Muscle layer of colon (tissue), 2 donors: ENCODE data around the gene PTPRQ.
"Not testable (repeated sequence)": the region's sequence is repeated elsewhere in the genome, so short reads cannot be mapped to it uniquely, and the experiment has no call there.

Experiments used
- H3K27ac ChIP-seq: one replicate; pipeline ENCODE4 v1.7.0; 2013; ENCODE audit warnings: low read depth, mild to moderate bottlenecking, low read length, moderate library complexity
- H3K27me3 ChIP-seq, 2 donors: one replicate each; pipeline ENCODE4 v1.7.0; 2013; ENCODE audit warnings: low read length in 2 of 2, mild to moderate bottlenecking in 2 of 2; ENCODE audit not compliant: insufficient read depth in 2 of 2, control insufficient read depth in 1 of 2
- H3K36me3 ChIP-seq: one replicate; pipeline ENCODE4 v1.7.0; 2013; ENCODE audit warnings: mild to moderate bottlenecking, low read length; ENCODE audit not compliant: insufficient read depth
- H3K4me1 ChIP-seq: one replicate; pipeline ENCODE4 v1.7.0; 2013; ENCODE audit warnings: mild to moderate bottlenecking, low read length; ENCODE audit not compliant: insufficient read depth
- H3K4me3 ChIP-seq, 2 donors: one replicate each; pipeline ENCODE4 v1.7.0; 2013; ENCODE audit warnings: low read length in 2 of 2, low read depth in 1 of 2, mild to moderate bottlenecking in 1 of 2, moderate library complexity in 1 of 2
- H3K9ac ChIP-seq: one replicate; pipeline ENCODE4 v1.7.0; 2013; ENCODE audit warnings: low read length
- H3K9me3 ChIP-seq: one replicate; pipeline ENCODE4 v1.7.0; 2013; ENCODE audit warnings: mild to moderate bottlenecking, low read length
- donor health status: abdominal sarcoma.
- donor health status: Adenocarcinoma of cecum.

The PTPRQ gene

DNA sequence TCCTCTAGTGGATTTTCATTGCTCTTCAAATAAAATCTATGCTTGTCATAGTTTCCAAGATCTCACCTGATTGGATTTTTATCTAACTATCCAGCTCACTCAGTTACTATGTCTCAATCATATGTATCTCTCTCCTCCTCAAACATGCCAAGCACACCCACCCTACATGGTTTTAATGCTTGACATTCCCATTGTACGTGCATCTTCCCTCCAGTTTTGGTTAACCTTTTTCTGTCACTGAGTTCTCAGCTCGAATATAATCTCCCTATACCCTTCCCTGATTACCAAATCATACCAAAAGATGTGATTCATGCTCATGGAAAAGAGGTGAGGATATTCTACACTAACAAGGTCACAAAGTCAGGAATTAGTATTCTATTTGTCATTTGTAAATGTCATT is 12.0 kb upstream of the PTPRQ start:
- Histone ChIP-seq H3K27me3 (no peaks in the 10 kb centered on the region), H3K4me3 (no peak overlapping the region), H3K9ac (no peak overlapping the region), H3K36me3 (no peaks in the 10 kb centered on the region), H3K9me3 (no peaks in the 10 kb centered on the region), H3K27ac (no peak overlapping the region), H3K4me1 (no peaks in the 10 kb centered on the region)

DNA sequence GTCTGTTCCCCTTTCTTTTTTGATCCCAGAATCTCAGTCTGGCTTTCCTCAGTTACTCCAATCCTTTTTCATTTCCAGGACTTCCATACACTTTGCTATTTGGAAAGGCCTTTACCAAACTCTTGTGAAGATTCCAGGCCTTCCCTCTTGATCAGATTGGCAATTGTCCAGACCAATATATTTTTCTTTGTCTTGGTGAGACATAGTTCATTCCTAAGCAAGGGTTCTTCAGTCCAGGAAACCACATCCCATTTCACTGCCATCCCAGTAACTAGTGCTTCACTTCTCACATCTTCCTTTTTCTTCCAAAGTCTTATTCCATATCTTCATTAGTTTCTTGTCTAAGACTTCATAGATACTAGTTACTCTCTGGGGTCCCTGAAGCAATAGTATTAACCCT is 2.1 kb upstream of the PTPRQ start:
- H3K4me3 ChIP-seq = no peak overlapping the region
- no peak overlapping the region for H3K9ac ChIP-seq
- H3K27me3 ChIP-seq = no peaks in the 10 kb centered on the region
- H3K27ac ChIP-seq = no peak overlapping the region
- no peaks in the 10 kb centered on the region for H3K36me3 ChIP-seq
- no peaks in the 10 kb centered on the region for H3K9me3 ChIP-seq
- H3K4me1 ChIP-seq = peaks cover 4% of the 10 kb centered on the region

DNA sequence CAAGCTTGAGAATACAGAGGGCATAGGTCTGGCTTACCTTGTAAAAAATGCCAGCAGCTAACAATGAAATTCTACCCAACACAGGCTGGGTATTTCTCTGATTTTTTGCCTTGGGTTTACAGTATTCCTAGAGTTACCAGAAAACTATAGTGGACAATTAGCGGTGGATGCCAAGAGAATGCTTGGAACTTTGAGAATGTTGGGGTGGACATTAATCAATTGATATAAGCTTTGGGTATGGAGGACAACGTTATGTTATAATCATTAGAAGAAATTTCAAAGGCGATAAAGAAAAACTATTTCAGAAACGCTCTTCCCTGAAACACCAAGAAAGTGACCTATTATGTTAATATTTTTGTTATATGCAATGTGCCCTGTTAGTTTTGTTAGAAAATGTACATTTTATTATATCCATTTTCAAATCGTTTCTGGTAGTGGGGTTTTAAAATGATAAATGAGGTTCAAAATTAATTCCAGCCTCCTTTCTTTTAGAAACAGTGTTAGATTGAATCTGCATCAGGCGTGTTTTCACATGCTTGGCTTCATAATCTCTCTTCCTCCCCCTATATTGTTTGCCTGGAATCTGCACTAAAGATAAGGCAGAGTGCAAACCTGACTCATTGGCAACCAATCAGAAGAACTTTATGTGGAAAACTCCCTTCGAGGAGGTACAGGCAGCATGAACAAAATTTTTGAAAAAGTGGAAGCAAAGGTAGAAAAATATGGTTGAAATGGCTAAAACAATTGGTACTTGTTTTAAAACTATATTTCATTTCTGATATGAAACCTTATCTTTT is 1.4 kb upstream of the PTPRQ start:
- Histone ChIP-seq H3K4me1 (peaks cover 4% of the 10 kb centered on the region), H3K4me3 (no peak overlapping the region), H3K27me3 (no peaks in the 10 kb centered on the region), H3K36me3 (no peaks in the 10 kb centered on the region), H3K9ac (no peak overlapping the region), H3K27ac (no peak overlapping the region), H3K9me3 (no peaks in the 10 kb centered on the region)

DNA sequence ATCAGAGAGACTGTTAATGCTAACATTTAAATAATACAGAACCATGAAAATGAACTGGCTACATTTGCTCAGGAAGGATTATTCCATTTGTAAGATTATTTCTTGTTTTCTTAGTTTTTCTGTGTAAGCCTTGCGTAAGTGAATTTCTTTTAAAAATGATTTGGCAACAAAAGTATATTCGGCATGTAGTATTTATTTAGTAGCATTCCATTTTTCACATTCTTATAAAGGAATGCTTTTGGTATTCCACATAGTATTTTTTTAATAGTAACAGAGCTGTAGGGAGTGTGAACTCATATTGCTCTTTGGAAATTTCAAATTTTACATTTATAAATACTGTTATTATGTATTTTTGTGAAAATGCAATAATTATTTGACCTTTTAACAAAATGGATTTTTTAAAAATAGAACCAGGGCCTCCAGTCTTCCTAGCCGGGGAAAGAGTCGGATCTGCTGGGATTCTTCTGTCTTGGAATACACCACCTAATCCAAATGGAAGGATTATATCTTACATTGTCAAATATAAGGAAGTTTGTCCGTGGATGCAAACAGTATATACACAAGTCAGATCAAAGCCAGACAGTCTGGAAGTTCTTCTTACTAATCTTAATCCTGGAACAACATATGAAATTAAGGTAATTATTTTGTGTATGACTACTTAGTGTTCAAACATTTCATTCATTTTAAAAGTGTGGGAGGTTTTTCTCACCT is 1.2 kb downstream of the PTPRQ start:
- H3K9ac ChIP-seq = no peak overlapping the region

DNA sequence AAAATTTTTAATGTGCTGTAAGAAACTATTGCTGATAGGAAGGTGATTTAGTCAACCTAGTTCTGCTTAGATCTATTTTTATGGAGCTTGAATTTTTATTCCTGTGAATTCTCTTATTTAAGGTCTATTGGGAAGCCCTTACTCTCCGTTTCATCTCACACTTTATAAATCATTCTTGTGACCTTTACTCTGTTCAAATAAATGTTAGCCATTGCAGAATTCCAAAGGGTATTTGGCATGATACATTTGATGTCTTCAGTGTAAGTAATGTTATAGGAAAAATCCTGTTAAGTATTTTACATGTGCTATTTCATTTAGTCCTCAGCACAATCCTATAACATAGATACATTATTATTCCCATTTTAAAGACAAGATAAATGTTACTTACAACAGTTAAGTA is 12.5 kb downstream of the PTPRQ start:
- H3K9ac ChIP-seq = no peak overlapping the region
- no peaks in the 10 kb centered on the region for H3K4me1 ChIP-seq
- no peaks in the 10 kb centered on the region for H3K9me3 ChIP-seq
- no peak overlapping the region for H3K4me3 ChIP-seq
- H3K36me3 ChIP-seq = no peaks in the 10 kb centered on the region
- no peaks in the 10 kb centered on the region for H3K27me3 ChIP-seq
- H3K27ac ChIP-seq = no peak overlapping the region

More for the DNA sequence above, 1.2 kb downstream of the PTPRQ start:
- no peaks in the 10 kb centered on the region for H3K27me3 ChIP-seq
- H3K36me3 ChIP-seq = no peaks in the 10 kb centered on the region
- no peak overlapping the region for H3K27ac ChIP-seq
- H3K9me3 ChIP-seq = no peaks in the 10 kb centered on the region
- H3K4me3 ChIP-seq = no peak overlapping the region
- peaks cover 4% of the 10 kb centered on the region for H3K4me1 ChIP-seq

DNA sequence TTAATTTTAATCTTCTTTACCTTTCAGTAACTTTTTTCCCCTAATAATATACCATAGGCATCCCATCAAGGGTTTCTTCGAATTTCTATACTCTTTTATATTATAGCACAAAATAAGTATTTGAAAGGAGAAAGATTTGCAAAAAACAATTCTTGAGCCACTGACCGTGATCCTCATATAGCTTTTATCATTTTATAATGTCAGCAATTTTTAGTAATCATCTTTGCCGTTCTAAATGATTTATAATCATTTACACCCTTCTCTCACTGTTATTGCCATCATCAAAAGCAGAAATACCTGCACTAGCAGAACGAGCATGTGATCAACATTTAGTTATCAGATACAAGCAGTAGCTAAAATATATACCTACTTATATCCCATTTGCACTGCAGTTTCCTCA is 16.9 kb downstream of the PTPRQ start:
- no peaks in the 10 kb centered on the region for H3K36me3 ChIP-seq
- no peaks in the 10 kb centered on the region for H3K9me3 ChIP-seq
- H3K4me3 ChIP-seq = no peak overlapping the region
- H3K9ac ChIP-seq = no peak overlapping the region
- H3K27ac ChIP-seq = no peak overlapping the region
- no peaks in the 10 kb centered on the region for H3K27me3 ChIP-seq
- no peaks in the 10 kb centered on the region for H3K4me1 ChIP-seq

DNA sequence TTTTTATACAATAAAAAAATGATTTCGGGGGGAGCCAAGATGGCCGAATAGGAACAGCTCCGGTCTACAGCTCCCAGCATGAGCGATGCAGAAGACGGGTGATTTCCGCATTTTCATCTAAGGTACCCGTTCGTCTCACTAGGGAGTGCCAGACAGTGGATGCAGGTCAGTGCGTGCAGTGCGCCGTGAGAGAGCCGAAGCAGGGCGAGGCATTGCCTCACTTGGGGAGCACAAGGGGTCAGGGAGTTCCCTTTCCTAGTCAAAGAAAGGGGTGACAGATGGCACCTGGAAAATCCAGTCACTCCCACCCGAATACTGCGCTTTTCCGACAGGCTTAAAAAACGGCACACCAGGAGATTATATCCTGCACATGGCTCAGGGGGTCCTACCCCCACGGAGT is 17.8 kb downstream of the PTPRQ start:
- H3K36me3 ChIP-seq, H3K27ac ChIP-seq, H3K27me3 ChIP-seq, H3K4me1 ChIP-seq, H3K9me3 ChIP-seq, H3K9ac ChIP-seq, H3K4me3 ChIP-seq: not testable (repeated sequence)

DNA sequence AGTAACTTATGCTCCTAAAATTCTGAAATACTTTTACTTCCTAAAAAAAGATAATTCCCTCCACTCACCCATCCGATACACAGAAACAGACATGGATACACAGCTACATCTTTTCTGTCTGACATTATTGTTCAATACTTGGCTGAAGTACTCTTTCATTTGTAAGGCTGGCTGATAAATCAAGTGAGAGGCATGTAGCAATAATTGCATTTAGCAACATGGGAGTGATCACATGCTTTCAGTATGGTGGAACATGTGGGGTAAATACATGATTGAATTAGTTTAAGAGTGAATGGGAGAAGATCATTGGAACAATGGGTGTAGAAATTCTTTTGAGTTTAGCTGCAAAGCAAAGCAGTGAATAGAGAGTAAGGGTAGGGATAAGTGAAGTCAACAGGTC is 25.6 kb downstream of the PTPRQ start:
- Histone ChIP-seq H3K4me3 (no peak overlapping the region), H3K9me3 (no peaks in the 10 kb centered on the region), H3K9ac (no peak overlapping the region), H3K4me1 (no peaks in the 10 kb centered on the region), H3K27ac (no peak overlapping the region), H3K36me3 (no peaks in the 10 kb centered on the region), H3K27me3 (no peaks in the 10 kb centered on the region)

DNA sequence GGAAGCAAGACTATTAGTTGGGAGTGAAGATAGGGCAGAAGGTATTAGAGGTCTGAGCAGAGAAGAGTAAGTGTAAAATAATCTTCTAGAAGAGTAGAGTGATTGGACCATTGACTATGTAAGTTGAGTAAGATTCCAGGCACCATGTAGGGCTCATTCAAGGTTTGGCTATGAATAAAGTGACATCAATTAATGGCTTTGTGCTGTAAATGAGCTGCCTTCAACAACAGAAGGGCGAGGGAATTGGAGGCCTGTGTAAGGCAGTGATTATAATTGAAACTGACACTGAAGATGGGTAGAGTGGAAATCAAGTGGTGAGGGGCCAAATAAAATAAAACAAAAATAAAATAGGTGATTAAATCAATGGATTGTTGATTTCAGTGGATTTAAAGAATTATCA is 26.4 kb downstream of the PTPRQ start:
- no peaks in the 10 kb centered on the region for H3K27me3 ChIP-seq
- no peaks in the 10 kb centered on the region for H3K9me3 ChIP-seq

DNA sequence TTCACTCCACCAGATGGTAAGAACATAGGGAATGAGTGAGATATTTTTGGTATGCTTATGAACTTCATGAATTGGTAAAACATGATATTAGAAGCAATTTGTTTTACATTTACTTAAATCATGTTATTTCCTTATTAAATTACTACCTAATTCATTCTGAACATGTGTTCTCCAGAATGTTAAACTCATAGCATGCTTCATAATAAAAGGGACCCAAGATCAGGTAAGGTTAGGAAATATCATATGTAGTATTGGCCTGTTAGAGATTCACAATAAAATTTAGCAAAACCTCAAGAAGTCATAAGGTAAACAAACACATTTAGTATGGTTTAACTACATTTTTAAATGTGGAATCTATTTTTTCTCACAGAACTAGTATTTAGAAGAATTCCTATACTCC is 28.2 kb downstream of the PTPRQ start:
- no peaks in the 10 kb centered on the region for H3K9me3 ChIP-seq
- no peaks in the 10 kb centered on the region for H3K4me1 ChIP-seq
- no peak overlapping the region for H3K9ac ChIP-seq
- H3K27ac ChIP-seq = no peak overlapping the region
- no peaks in the 10 kb centered on the region for H3K27me3 ChIP-seq
- H3K4me3 ChIP-seq = no peak overlapping the region
- no peaks in the 10 kb centered on the region for H3K36me3 ChIP-seq

More for the DNA sequence above, 26.4 kb downstream of the PTPRQ start:
- H3K36me3 ChIP-seq = no peaks in the 10 kb centered on the region
- no peak overlapping the region for H3K9ac ChIP-seq
- no peak overlapping the region for H3K27ac ChIP-seq
- H3K4me1 ChIP-seq = no peaks in the 10 kb centered on the region
- H3K4me3 ChIP-seq = no peak overlapping the region

DNA sequence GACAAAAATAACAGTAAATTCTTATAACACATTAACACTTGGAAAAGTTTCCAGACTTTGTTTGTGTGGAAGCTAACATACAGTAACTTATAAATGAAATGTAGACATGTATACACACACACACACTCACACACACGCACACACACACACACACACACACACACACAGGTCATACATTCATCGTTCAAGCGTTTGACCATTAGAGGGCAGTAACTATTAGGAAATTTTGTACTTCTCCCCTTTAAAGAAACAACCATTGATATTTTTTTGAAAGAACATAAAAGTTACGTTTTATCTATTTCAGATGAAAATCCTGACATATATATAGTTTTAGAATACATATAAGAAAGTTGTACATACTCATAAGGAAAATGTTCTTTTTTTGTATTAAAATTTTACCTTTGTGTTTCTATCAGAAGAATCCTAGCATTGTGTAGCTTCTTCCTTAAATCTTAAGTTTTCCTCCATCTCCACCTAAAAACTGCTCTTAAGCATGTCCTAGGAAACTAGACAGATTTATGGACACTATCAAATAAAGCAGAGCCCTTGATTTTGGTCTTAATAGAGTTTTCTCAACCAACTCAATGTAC is 29.0 kb downstream of the PTPRQ start:
- H3K27me3 ChIP-seq = no peaks in the 10 kb centered on the region
- H3K9ac ChIP-seq = no peak overlapping the region
- H3K36me3 ChIP-seq = no peaks in the 10 kb centered on the region
- no peak overlapping the region for H3K27ac ChIP-seq
- no peaks in the 10 kb centered on the region for H3K4me1 ChIP-seq
- H3K9me3 ChIP-seq = no peaks in the 10 kb centered on the region
- H3K4me3 ChIP-seq = no peak overlapping the region
